K562 (cell line): ENCODE measurements around the gene SRSF6. TPM values are rescaled to one million over a fixed set of nuclear protein-coding genes. Genes with fewer than 3 reads are reported as not detected.
A peak's percentile ranks its signal among the peaks of the same experiment; 100 is the strongest.

ENCODE experiments used
- ATAC-seq: fragments of 200-7000 bp; cut with Tn5 transposase; 3 replicates; pipeline ENCODE4 v1.9.1; 2020; ENCODE audit warnings: moderate library complexity
- BruUV-seq: library from RNA; stranded (reverse); fragments of 400-500 nt; replicated peaks from 2 replicates; lab custom pipeline; 2021; lab: Mats Ljungman, UMichigan
- CTCF ChIA-PET: fragments of 300-600 bp; formaldehyde crosslinking; extraction: SDS; loops from one replicate; lab custom pipeline; 2021; ENCODE audit warnings: low intra/inter-chr PET ratio; lab: Yijun Ruan, JAX
- POLR2A ChIA-PET: fragments of 300-600, 350-650 bp; sonication (Branson Sonifier 250); formaldehyde crosslinking; extraction: SDS; loops from one replicate; lab custom pipeline; 2021; ENCODE audit warnings: antibody characterized with exemption, inconsistent platforms; lab: Yijun Ruan, JAX
- DNase-seq, 4 experiments: peaks; one replicate each; pipeline versions ENCODE4 v3.0.0 to v3.0.0-alpha.2; 2011 to 2018; ENCODE audit warnings: low spot score in 3 of 4, mixed read lengths in 3 of 4; ENCODE audit errors: extremely low read depth in 1 of 4
- FAIRE-seq: peaks from 2 replicates; lab custom pipeline; 2011; peaks lifted over from hg19 to GRCh38; lab: Jason Lieb, UNC
- H2AFZ ChIP-seq: 2 replicates; pipeline ENCODE4 v1.6.0; 2011; ENCODE audit warnings: low read depth, low read length, control low read depth, inconsistent platforms
- H3K27ac ChIP-seq: fragments of 200-600 bp; 3 replicates; pipeline ENCODE4 v1.8.0; 2011; ENCODE audit warnings: low read depth, mild to moderate bottlenecking, control low read depth, inconsistent platforms, low read length, moderate library complexity, mixed read lengths; ENCODE audit errors: extremely low read depth
- H3K27me3 ChIP-seq, 2 experiments: fragments of 300-600 bp in 1 of 2; 2 replicates in 1 of 2; 3 replicates in 1 of 2; pipeline versions ENCODE4 v1.6.0 to v1.8.0; 2011; ENCODE audit warnings: inconsistent platforms in 2 of 2, low read length in 2 of 2, mild to moderate bottlenecking in 1 of 2, mixed read lengths in 1 of 2, moderate library complexity in 1 of 2; ENCODE audit not compliant: control insufficient read depth in 2 of 2, insufficient read depth in 2 of 2
- H3K36me3 ChIP-seq: fragments of 300-600 bp; 3 replicates; pipeline ENCODE4 v1.8.0; 2011; ENCODE audit warnings: mild to moderate bottlenecking, low read length, inconsistent platforms; ENCODE audit not compliant: control insufficient read depth, insufficient read depth
- H3K4me1 ChIP-seq, 2 experiments: fragments of 200-600 bp in 1 of 2; replicated peaks in 1 of 2; 2 replicates in 1 of 2; 3 replicates in 1 of 2; pipeline versions ENCODE4 v1.5.1 to v1.8.0; 2011; ENCODE audit warnings: inconsistent platforms in 2 of 2, low read length in 2 of 2, mild to moderate bottlenecking in 1 of 2, mixed read lengths in 1 of 2, moderate library complexity in 1 of 2; ENCODE audit not compliant: control insufficient read depth in 2 of 2, insufficient read depth in 2 of 2
- H3K4me2 ChIP-seq: 2 replicates; pipeline ENCODE4 v1.6.1; 2011; ENCODE audit warnings: low read length, control low read depth, inconsistent platforms, mixed read lengths; ENCODE audit not compliant: insufficient read depth
- H3K4me3 ChIP-seq: fragments of 200-600 bp; sonication (generic), shearing (Covaris generic); 2 replicates; pipeline ENCODE4 v1.5.1; 2016; ENCODE audit warnings: control low read depth, inconsistent platforms
- H3K79me2 ChIP-seq: fragments of 200-600 bp; 3 replicates; pipeline ENCODE4 v1.8.0; 2011; ENCODE audit warnings: low read length, inconsistent platforms; ENCODE audit not compliant: control insufficient read depth, insufficient read depth
- H3K9ac ChIP-seq, 2 experiments: 2 replicates each; pipeline versions ENCODE4 v1.6.0 to v1.6.1; 2011; ENCODE audit warnings: low read depth in 2 of 2, low read length in 2 of 2, control low read depth in 1 of 2, inconsistent platforms in 1 of 2, mild to moderate bottlenecking in 1 of 2, mixed read lengths in 1 of 2; ENCODE audit not compliant: insufficient read depth in 1 of 2
- H3K9me1 ChIP-seq: one replicate; pipeline ENCODE4 v1.6.0; 2011; ENCODE audit warnings: inconsistent platforms, mild to moderate bottlenecking, low read length, moderate library complexity; ENCODE audit not compliant: control insufficient read depth, insufficient read depth
- H3K9me3 ChIP-seq: replicated peaks from 2 replicates; pipeline ENCODE4 v1.5.1; 2011; ENCODE audit warnings: low read depth, low read length, inconsistent platforms; ENCODE audit not compliant: control insufficient read depth, insufficient read depth
- H4K20me1 ChIP-seq: replicated peaks from 2 replicates; pipeline ENCODE4 v1.6.1; 2011; ENCODE audit warnings: low read length, inconsistent platforms, mixed read lengths; ENCODE audit not compliant: control insufficient read depth, insufficient read depth
- HCFC1 ChIP-seq: IDR thresholded peaks from 2 replicates; pipeline ENCODE4 v1.6.1; 2012; ENCODE audit warnings: low read depth, low read length, improper control_type of control experiment
- POLR2A ChIP-seq: fragments of 450-650 bp; conservative IDR thresholded peaks from 2 replicates; pipeline ENCODE4 v1.6.1; 2016
- POLR2AphosphoS5 ChIP-seq: IDR thresholded peaks from 2 replicates; pipeline ENCODE4 v1.6.1; 2011; ENCODE audit warnings: mild to moderate bottlenecking, low read depth, low read length, moderate library complexity; ENCODE audit not compliant: control insufficient read depth, insufficient read depth
- POLR2H ChIP-seq: IDR thresholded peaks from 2 replicates; pipeline ENCODE4 v1.6.1; 2016; ENCODE audit warnings: missing genetic modification characterization, low read depth, mild to moderate bottlenecking, control low read depth, missing compliant biosample characterization, moderate library complexity
- RBFOX2 ChIP-seq: fragments of 200-400 bp; formaldehyde crosslinking; IDR thresholded peaks from 2 replicates; pipeline ENCODE4 v1.6.1; 2017; ENCODE audit warnings: low read depth, mild to moderate bottlenecking, low read length, moderate library complexity
- SUPT5H ChIP-seq: fragments of 450-650 bp; IDR thresholded peaks from 2 replicates; pipeline ENCODE4 v1.6.1; 2016
- ZKSCAN1 ChIP-seq: fragments of 150-350 bp; IDR thresholded peaks from 2 replicates; pipeline ENCODE4 v1.6.1; 2016; ENCODE audit warnings: low read depth, low read length
- WGBS: fragments of 100-300 bp; shearing (Covaris generic); methylation state at CpG from one replicate; pipeline ENCODE4 v1.1.6; 2016; ENCODE audit warnings: low coverage, mixed read lengths; ENCODE audit not compliant: insufficient coverage; ENCODE audit errors: missing lambda C conversion rate; 5-methylcytosine and 5-hydroxymethylcytosine counted together
- in situ Hi-C: fragments of 300-500 bp; cut with MboI; formaldehyde crosslinking; loops from 4 replicates; pipeline ENCODE4 v1.15.0; 2018; ENCODE audit warnings: inconsistent platforms, mixed read lengths
- intact Hi-C: fragments of 100-400 bp; cut with micrococcal nuclease; formaldehyde crosslinking; loops from 2 replicates; pipeline ENCODE4 v1.14.2; 2022
- polyA plus RNA-seq, 8 experiments: library from polyadenylated mRNA; depleted of rRNA in 4 of 8; stranded (reverse) in 5 of 8; unstranded in 3 of 8; fragments of >200 nt; fragmentation: Nextera tagmentation in 2 of 8; fragmentation: Illumina TruSeq in 1 of 8; extraction: Ambion mirVana in 2 of 8; extraction: Trizol in 1 of 8; gene quantifications; 2 replicates each; pipeline versions ENCODE4 v1.2.1 to v1.2.3, GENCODE V29; 2011 to 2014; ENCODE audit warnings: inconsistent platforms in 1 of 8, missing spikeins in 1 of 8
- total RNA-seq, 7 experiments: library from RNA; depleted of rRNA in 6 of 7; stranded (reverse); fragments of >200 nt in 6 of 7; fragmentation: Illumina TruSeq in 2 of 7; extraction: Trizol in 2 of 7; gene quantifications; 2 replicates each; pipeline versions ENCODE4 v1.2.1 to v1.2.3, GENCODE V29; 2011 to 2021; ENCODE audit warnings: low replicate concordance in 1 of 7
- TF ChIP-seq, protein P1 (sequence below): IDR thresholded peaks from 3 replicates; pipeline ENCODE4 v1.6.1; 2011; ENCODE audit warnings: borderline replicate concordance, mild to moderate bottlenecking, moderate library complexity; ENCODE audit not compliant: insufficient read length; ENCODE audit errors: extremely low read depth

The SRSF6 gene
- total and polyA plus RNA-seq, 9 of the 15 experiments (the other 6 are each of a cell fraction or from before 2014, with no cell fraction given), result 52.4 to 165 (median 117) TPM

DNA sequence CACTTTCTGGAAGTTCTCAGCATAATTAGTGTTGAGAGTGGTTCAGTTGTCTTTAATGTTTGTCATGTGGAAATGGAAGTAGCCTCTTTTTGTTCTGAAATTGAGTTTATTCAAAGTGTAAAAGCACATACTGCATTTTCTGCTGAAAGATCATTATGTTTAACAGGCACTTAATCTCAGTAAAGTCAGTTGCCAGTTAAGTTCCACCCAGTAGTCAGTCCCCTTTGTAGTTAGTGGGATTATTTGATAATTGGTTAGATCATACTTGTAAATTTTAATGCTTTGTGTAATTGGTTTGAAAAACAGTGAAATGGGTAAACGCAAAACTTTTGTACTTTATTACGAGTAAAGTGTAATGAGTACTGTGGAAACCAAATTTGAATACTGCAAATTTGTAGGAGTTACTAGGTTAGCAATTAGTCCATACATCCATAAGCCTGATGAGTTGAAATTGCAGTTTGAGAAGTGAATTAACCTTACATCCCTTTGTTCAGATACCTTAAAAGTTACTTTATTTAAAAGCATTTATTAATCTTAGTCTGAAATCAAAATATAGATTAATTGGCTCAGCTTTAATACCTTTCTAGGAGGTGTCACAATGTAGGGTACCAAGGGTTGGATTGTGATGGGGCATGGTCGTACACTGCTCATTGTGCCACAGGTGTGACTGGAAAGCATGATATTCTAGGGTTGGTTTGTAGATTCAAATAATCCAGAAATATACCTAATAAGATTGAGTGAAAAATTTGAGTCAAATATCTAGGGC is 4.4 kb downstream of the SRSF6 start:
- FAIRE-seq (no peak), ATAC-seq (no peak), DNase-seq (no peak)
- 89% methylated on average over 3 of the region's 3 CpGs for WGBS
- TF ChIP-seq ZKSCAN1 (no peak), SUPT5H (0 out of 2 replicates have a peak, but pooled peaks have one; percentile 8), POLR2A (0 out of 2 replicates have a peak, but pooled peaks have one; percentile 38), POLR2AphosphoS5 (peak; percentile 45; the same call in 1 of the 2 replicates), POLR2H (tag) (0 out of 2 replicates have a peak, but pooled peaks have one; percentile 14), RBFOX2 (peak; percentile 16; the same call in 1 of the 2 replicates), HCFC1 (no peak)
- TF ChIP-seq, protein P1, sequence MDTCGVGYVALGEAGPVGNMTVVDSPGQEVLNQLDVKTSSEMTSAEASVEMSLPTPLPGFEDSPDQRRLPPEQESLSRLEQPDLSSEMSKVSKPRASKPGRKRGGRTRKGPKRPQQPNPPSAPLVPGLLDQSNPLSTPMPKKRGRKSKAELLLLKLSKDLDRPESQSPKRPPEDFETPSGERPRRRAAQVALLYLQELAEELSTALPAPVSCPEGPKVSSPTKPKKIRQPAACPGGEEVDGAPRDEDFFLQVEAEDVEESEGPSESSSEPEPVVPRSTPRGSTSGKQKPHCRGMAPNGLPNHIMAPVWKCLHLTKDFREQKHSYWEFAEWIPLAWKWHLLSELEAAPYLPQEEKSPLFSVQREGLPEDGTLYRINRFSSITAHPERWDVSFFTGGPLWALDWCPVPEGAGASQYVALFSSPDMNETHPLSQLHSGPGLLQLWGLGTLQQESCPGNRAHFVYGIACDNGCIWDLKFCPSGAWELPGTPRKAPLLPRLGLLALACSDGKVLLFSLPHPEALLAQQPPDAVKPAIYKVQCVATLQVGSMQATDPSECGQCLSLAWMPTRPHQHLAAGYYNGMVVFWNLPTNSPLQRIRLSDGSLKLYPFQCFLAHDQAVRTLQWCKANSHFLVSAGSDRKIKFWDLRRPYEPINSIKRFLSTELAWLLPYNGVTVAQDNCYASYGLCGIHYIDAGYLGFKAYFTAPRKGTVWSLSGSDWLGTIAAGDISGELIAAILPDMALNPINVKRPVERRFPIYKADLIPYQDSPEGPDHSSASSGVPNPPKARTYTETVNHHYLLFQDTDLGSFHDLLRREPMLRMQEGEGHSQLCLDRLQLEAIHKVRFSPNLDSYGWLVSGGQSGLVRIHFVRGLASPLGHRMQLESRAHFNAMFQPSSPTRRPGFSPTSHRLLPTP, result no peak
- Histone ChIP-seq H3K9ac (no peak overlapping the region), H3K27me3 (no peaks in the 10 kb centered on the region), H3K9me1 (peaks cover 4% of the 10 kb centered on the region), H3K4me1 (peaks cover 7% of the 10 kb centered on the region in 2 experiments; a peak in 4 of 5 replicates), H2AFZ (no peak overlapping the region), H3K4me3 (no peak overlapping the region), H3K79me2 (peaks cover 53% of the 10 kb centered on the region), H3K4me2 (no peak overlapping the region), H4K20me1 (peaks cover 13% of the 10 kb centered on the region; the same call in 1 of the 2 replicates), H3K36me3 (peaks cover 75% of the 10 kb centered on the region), H3K27ac (no peak overlapping the region), H3K9me3 (no peaks in the 10 kb centered on the region)
- no TSS peak for BruUV-seq
- ChIA-PET CTCF (no interaction called here), POLR2A (interaction anchor here (0.7 to 3.8 kb wide), 10 partner anchors 8 to 197 kb away, joined by 3 to 23 read pairs (median 4); no protein-coding TSS in a partner anchor)
- in situ Hi-C loops (no loop called here), intact Hi-C loops (no loop called here)
